ENCODE results near the gene ZDHHC3.

Gene ZDHHC3

DNA sequence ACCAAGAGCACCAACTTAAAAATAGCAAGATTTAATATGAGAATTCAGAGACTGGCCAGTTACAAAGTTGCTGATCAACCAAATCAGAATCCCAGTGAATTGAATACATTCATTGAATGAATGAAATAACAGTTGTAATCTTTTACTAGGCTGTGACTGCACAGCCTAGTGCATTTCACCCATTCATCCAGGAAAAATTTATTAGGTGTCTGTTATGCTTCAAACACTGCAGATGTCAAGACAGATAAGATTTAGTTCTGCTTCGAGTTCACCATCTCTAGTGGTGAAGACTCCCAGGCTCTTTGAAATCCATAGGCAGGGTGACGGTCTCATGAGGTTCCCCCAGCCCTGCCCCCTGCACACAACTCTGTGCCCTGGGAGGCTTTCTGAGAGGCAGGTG, 72.7 kb downstream of the ZDHHC3 start:
- Histone ChIP-seq H3F3A (ENCODE audit: control insufficient read depth, insufficient read depth) (no peaks in the 10 kb centered on the region), H3K4me1 (ENCODE audit: control insufficient read depth, low read length) (no peaks in the 10 kb centered on the region), H4K20me1 (ENCODE audit: control insufficient read depth, insufficient read depth, low read depth, low read length) (no peaks in the 10 kb centered on the region), H3K36me3 (ENCODE audit: control insufficient read depth, low read length) (no peaks in the 10 kb centered on the region), H3K79me2 (ENCODE audit: control insufficient read depth, low read length) (no peaks in the 10 kb centered on the region), H3K27ac (ENCODE audit: low read depth, low read length) (no peak overlapping the region), H3K4me3 (ENCODE audit: low read length) (no peak overlapping the region), H3K9me3 (ENCODE audit: control insufficient read depth, insufficient read depth, low read length) (no peaks in the 10 kb centered on the region), H3K27me3 (ENCODE audit: control insufficient read depth, low read length) (0 out of 2 replicates have a peak, but pooled peaks cover 5% of the 10 kb centered on the region), H3K4me2 (ENCODE audit: low read length) (no peak overlapping the region), H3K9me2 (replicated peaks; ENCODE audit: control insufficient read depth, low read length) (no peaks in the 10 kb centered on the region)
- no peak for TF ChIP-seq EZH2phosphoT487 (IDR thresholded peaks at IDR 0.05; ENCODE audit: borderline replicate concordance, low read length)
- TF ChIP-seq, protein P1, sequence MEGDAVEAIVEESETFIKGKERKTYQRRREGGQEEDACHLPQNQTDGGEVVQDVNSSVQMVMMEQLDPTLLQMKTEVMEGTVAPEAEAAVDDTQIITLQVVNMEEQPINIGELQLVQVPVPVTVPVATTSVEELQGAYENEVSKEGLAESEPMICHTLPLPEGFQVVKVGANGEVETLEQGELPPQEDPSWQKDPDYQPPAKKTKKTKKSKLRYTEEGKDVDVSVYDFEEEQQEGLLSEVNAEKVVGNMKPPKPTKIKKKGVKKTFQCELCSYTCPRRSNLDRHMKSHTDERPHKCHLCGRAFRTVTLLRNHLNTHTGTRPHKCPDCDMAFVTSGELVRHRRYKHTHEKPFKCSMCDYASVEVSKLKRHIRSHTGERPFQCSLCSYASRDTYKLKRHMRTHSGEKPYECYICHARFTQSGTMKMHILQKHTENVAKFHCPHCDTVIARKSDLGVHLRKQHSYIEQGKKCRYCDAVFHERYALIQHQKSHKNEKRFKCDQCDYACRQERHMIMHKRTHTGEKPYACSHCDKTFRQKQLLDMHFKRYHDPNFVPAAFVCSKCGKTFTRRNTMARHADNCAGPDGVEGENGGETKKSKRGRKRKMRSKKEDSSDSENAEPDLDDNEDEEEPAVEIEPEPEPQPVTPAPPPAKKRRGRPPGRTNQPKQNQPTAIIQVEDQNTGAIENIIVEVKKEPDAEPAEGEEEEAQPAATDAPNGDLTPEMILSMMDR (IDR thresholded peaks at IDR 0.05; ENCODE audit: low read depth, low read length, poor library complexity, severe bottlenecking) = no peak

DNA sequence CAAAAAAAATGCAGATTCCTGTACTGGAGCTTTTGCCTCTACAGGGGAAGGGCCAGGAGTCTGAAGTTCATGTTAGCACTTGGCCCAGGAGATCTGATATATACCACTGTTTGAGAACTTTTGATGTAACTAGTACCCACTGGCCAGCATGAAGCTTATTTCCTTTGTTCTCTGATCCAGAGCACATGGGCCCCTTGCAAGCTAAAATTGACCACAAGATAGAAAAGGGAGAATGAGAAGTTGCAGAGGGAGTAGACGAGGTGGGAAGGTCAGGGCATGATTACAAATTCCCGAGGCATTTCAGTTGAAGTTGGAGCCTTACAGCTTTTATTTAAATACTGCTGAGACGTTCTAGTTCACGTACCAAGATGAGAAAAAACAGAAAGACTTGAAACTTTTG, 73.3 kb downstream of the ZDHHC3 start:
- H3K27me3 ChIP-seq (ENCODE audit: control insufficient read depth, low read length) = 0 out of 2 replicates have a peak, but pooled peaks cover 5% of the 10 kb centered on the region
- no peaks in the 10 kb centered on the region for H3K9me2 ChIP-seq (replicated peaks; ENCODE audit: control insufficient read depth, low read length)
- no peaks in the 10 kb centered on the region for H3K79me2 ChIP-seq (ENCODE audit: control insufficient read depth, low read length)
- no peak overlapping the region for H3K4me3 ChIP-seq (ENCODE audit: low read length)
- H3K36me3 ChIP-seq (ENCODE audit: control insufficient read depth, low read length) = no peaks in the 10 kb centered on the region
- H3K4me1 ChIP-seq (ENCODE audit: control insufficient read depth, low read length) = no peaks in the 10 kb centered on the region
- no peaks in the 10 kb centered on the region for H4K20me1 ChIP-seq (ENCODE audit: control insufficient read depth, insufficient read depth, low read depth, low read length)
- TF ChIP-seq EZH2phosphoT487 (IDR thresholded peaks at IDR 0.05; ENCODE audit: borderline replicate concordance, low read length) = no peak
- TF ChIP-seq, protein P1 (IDR thresholded peaks at IDR 0.05; ENCODE audit: low read depth, low read length, poor library complexity, severe bottlenecking) = no peak
- H3K27ac ChIP-seq (ENCODE audit: low read depth, low read length) = no peak overlapping the region
- no peak overlapping the region for H3K4me2 ChIP-seq (ENCODE audit: low read length)
- no peaks in the 10 kb centered on the region for H3F3A ChIP-seq (ENCODE audit: control insufficient read depth, insufficient read depth)
- H3K9me3 ChIP-seq (ENCODE audit: control insufficient read depth, insufficient read depth, low read length) = no peaks in the 10 kb centered on the region

DNA sequence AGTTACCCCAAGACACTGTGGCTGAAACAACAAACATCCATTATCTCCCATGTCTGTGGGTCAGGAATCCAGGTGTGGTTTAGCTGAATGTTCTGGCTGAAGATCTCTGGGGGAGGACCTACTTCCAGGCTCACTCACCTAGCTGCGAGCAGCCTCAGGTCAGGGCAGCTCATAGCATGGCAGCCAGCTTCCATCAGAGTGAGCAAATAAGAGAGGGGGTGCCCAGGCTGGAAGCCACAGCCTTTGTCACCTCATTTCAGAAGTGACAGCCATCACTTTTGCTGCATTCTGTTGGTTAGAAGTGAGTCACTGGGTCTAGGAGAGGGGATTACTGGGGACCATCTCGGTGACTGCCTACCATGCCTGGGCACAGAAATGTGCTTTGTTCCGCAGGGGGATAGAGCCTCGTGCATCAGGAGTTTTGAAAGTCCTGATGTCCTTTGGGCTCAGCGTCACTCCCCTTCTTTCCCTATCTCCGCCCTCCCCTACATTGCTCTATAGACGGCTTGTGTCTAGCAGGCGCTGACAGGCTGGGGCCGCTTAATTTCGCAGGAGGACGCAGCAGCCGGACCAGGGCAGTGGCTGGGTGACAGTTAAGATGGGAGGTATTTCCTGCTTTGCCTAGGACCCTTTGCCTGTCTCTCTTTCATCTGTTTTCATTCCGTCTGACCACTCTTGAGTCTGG, 76.1 kb downstream of the ZDHHC3 start:
- no peaks in the 10 kb centered on the region for H3K27me3 ChIP-seq (ENCODE audit: control insufficient read depth, low read length)
- no peaks in the 10 kb centered on the region for H3K36me3 ChIP-seq (ENCODE audit: control insufficient read depth, low read length)
- no peak overlapping the region for H3K27ac ChIP-seq (ENCODE audit: low read depth, low read length)
- H3K4me1 ChIP-seq (ENCODE audit: control insufficient read depth, low read length) = peaks cover 4% of the 10 kb centered on the region; the same call in 1 of the 2 replicates
- no peaks in the 10 kb centered on the region for H3K79me2 ChIP-seq (ENCODE audit: control insufficient read depth, low read length)
- H3K4me2 ChIP-seq (ENCODE audit: low read length) = no peak overlapping the region
- H3F3A ChIP-seq (ENCODE audit: control insufficient read depth, insufficient read depth) = no peaks in the 10 kb centered on the region
- H3K4me3 ChIP-seq (ENCODE audit: low read length) = no peak overlapping the region
- H3K9me2 ChIP-seq (replicated peaks; ENCODE audit: control insufficient read depth, low read length) = no peaks in the 10 kb centered on the region
- no peak for TF ChIP-seq EZH2phosphoT487 (IDR thresholded peaks at IDR 0.05; ENCODE audit: borderline replicate concordance, low read length)
- TF ChIP-seq, protein P1 (IDR thresholded peaks at IDR 0.05; ENCODE audit: low read depth, low read length, poor library complexity, severe bottlenecking) = no peak
- no peaks in the 10 kb centered on the region for H4K20me1 ChIP-seq (ENCODE audit: control insufficient read depth, insufficient read depth, low read depth, low read length)
- no peaks in the 10 kb centered on the region for H3K9me3 ChIP-seq (ENCODE audit: control insufficient read depth, insufficient read depth, low read length)

Data from DOHH2 (cell line).